NCI-H1048 (cell line): ENCODE results near the gene ATF3.

Experiments used
- DNase-seq: peaks from one replicate; lab custom pipeline; 2025; lab: John Stamatoyannopoulos, UW

ATF3 gene

GRCh38 chr1:212586206-212587015 is 22.1 kb upstream of the ATF3 start:
- DNase-seq, result no peak

- no peak for DNase-seq
These were observed 21.3 kb upstream of the ATF3 start for GRCh38 chr1:212587016-212587887.

- DNase-seq, result no peak
These were observed 20.6 kb upstream of the ATF3 start for GRCh38 chr1:212587888-212588510.

GRCh38 chr1:212589446-212589845 is 19.1 kb upstream of the ATF3 start:
- no peak for DNase-seq

- DNase-seq, result no peak
These were observed 16.6 kb upstream of the ATF3 start for GRCh38 chr1:212591922-212592321.

- no peak for DNase-seq
These were observed 14.7 kb upstream of the ATF3 start for GRCh38 chr1:212593821-212594251.

GRCh38 chr1:212594640-212595039 is 13.9 kb upstream of the ATF3 start:
- no peak for DNase-seq

GRCh38 chr1:212595229-212595628 is 13.3 kb upstream of the ATF3 start:
- DNase-seq, result no peak

- peak; percentile 50 for DNase-seq
These were observed 12.5 kb upstream of the ATF3 start for GRCh38 chr1:212595787-212596714.

- no peak for DNase-seq
These were observed 11.8 kb upstream of the ATF3 start for GRCh38 chr1:212596798-212597197.

GRCh38 chr1:212597487-212597886 is 11.1 kb upstream of the ATF3 start:
- DNase-seq, result no peak

GRCh38 chr1:212600071-212600915 is 8.3 kb upstream of the ATF3 start:
- no peak for DNase-seq

GRCh38 chr1:212600980-212601379 is 7.6 kb upstream of the ATF3 start:
- no peak for DNase-seq

GRCh38 chr1:212601524-212601923 is 7.0 kb upstream of the ATF3 start:
- DNase-seq, result no peak

GRCh38 chr1:212605441-212606394 is 2.8 kb upstream of the ATF3 start:
- no peak for DNase-seq

- DNase-seq, result no peak
These were observed 2.0 kb upstream of the ATF3 start for GRCh38 chr1:212606395-212607205.

GRCh38 chr1:212607206-212607912 is 1.2 kb upstream of the ATF3 start:
- DNase-seq, result no peak

GRCh38 chr1:212607913-212608391 is 609 bp upstream of the ATF3 start:
- DNase-seq, result no peak
